WI38 (cell line): ENCODE results near the gene C1orf50.
"Not testable (repeated sequence)": the region's sequence is repeated elsewhere in the genome, so short reads cannot be mapped to it uniquely, and the experiment has no call there.

Source experiments
- H3K4me3 ChIP-seq: 2 replicates; pipeline ENCODE4 v1.5.1; 2011; ENCODE audit warnings: low read depth, mild to moderate bottlenecking, control low read depth, low read length
- TF ChIP-seq, protein P1 (sequence below): IDR thresholded peaks from 2 replicates; pipeline ENCODE4 v1.5.1; 2012; ENCODE audit warnings: low read depth, mild to moderate bottlenecking, control low read depth, low read length

Gene C1orf50

DNA sequence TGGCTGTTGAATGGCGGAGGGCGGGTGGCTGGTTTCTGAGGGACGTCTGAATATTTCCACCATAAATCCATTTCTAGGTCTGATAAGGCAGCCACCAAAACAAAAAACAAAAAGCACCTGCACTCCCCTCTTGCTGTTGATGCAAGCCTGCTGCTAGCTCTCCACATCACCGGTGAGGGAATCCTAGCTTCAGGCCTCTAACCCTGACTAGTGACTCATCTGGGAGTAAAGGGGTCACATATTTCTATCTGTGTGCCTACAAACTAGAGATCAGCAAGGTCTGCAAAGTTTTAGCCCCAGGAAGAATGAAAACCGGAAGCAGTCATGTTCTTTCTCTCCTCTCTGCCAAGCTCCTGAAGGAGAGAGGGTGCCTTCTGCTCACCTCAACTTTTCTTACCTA is 39.5 kb downstream of the C1orf50 start:
- TF ChIP-seq, protein P1, sequence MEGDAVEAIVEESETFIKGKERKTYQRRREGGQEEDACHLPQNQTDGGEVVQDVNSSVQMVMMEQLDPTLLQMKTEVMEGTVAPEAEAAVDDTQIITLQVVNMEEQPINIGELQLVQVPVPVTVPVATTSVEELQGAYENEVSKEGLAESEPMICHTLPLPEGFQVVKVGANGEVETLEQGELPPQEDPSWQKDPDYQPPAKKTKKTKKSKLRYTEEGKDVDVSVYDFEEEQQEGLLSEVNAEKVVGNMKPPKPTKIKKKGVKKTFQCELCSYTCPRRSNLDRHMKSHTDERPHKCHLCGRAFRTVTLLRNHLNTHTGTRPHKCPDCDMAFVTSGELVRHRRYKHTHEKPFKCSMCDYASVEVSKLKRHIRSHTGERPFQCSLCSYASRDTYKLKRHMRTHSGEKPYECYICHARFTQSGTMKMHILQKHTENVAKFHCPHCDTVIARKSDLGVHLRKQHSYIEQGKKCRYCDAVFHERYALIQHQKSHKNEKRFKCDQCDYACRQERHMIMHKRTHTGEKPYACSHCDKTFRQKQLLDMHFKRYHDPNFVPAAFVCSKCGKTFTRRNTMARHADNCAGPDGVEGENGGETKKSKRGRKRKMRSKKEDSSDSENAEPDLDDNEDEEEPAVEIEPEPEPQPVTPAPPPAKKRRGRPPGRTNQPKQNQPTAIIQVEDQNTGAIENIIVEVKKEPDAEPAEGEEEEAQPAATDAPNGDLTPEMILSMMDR: no peak
- H3K4me3 ChIP-seq: no peak overlapping the region

DNA sequence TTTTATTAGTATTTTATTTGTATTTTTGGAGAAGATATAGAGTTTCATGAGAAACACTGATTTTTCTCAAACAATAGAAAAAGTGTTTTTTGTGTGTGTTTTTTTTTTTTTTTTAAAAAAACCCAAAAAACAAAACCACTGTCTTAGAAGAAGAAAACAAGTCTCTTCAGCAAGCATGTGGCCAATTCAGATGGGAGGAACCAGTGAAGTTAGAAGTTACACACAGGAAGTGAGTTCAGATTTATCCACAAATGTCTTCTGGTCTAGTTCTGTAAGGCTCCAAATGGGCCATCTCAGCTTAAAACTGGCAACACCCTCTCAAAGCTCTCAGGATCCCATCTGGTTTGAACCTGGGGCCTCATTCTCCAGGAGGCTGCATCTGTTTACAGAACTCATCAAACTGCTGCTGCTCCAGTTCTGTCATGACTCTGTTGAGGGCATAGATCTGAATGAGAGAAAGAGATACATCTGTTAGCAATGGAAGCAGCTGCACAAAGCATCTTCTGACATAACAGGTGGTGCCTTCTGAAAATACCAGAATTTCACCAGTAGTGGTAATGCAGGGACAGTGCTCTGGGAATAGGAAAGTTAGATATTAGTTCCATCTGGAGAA is 40.1 kb downstream of the C1orf50 start:
- H3K4me3 ChIP-seq: no peak overlapping the region
- TF ChIP-seq, protein P1: no peak

DNA sequence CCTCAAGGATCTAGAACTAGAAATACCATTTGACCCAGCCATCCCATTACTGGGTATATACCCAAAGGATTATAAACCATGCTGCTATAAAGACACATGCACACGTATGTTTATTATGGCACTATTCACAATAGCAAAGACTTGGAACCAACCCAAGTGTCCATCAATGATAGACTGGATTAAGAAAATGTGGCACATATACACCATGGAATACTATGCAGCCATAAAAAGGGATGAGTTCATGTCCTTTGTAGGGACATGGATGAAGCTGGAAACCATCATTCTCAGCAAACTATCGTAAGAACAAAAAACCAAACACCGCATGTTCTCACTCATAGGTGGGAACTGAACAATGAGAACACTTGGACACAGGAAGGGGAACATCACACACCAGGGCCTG is 47.8 kb downstream of the C1orf50 start:
- not testable (repeated sequence) for H3K4me3 ChIP-seq

DNA sequence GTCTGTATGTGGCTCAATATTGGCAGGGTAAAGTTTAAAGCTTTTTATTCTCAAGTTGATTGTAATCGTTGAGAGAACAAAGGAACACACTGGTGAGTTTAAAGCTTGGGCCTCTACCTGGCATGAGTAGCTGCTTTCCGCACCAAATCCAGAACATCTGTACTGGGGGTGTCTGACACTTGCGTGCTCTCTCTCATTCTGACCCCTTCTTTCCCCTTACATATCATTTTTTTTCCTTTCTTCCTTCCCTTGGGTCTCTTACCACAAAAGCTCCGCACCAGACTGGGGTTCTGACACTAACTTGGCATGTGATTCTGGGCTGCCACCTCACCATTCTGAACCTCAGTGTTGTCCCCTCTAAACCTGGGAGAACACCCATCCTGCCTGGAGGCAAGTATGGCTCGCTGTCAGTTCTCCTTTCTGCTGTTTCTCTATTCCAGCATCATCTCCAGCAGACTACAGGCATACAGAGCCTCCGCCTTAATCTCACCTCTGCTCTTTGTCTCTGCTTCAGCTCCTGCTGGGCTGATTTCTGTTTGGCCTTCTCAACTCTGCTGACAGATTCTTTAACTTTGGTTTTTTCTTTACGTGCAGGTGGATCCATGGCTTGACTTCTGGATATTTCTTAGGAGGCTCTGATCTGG is 49.0 kb downstream of the C1orf50 start:
- TF ChIP-seq, protein P1: no peak
- peak overlapping the region; percentile 66 for H3K4me3 ChIP-seq

DNA sequence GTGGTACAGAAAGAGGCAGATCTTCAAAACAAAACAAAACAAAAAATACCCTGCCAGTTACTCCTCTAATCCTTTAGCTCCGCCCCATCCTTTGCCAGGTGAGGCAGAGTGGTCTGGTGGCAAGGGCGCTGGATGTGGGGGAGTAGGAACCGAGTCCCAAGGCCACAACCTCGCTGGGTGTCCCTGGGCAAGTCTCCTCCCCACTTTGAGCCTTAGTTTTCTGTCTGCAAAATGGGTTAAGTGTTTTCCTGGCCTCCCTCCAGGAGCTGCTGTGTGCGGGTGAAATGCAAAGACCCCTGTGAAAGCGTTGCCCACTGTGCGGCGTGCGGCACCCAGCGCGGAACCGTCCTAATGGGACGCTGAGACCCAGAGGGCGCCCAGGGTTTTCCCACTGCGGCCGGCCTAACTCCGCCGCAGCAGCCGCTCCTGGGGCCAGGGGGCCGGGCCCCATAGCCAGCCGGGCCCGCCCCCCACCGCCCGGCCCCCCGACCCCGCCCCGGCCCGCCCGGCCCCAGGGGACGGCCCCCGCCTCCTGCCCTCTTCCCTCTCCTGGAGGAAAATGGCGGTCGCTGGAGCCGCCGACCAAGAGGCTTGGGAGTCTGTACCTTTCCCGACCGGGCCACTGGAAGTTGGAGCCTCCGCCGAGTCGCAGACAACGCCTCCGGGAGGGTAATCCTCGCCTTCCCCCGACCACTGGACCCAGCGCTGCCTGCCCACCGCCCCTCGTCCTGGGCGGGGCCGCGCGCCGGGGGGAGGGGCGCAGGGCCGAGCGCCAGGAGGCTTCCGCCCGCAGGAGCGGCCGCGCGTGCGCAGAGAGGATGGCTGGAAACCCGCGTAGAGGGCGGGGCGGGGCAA is 49.8 kb downstream of the C1orf50 start, which contains the start of the genes ERMAP and SVBP:
TSS of gene ERMAP (plus strand) at position 538 of the 855 bp plus-strand sequence. CDS start 13,327 bp downstream, outside the sequence.
TSS of gene SVBP (minus strand) at position 813 of the 855 bp plus-strand sequence. CDS start 853 bp downstream, outside the sequence.
- TF ChIP-seq, protein P1: no peak
- H3K4me3 ChIP-seq: peak within 1 kb of the TSS; percentile 66

DNA sequence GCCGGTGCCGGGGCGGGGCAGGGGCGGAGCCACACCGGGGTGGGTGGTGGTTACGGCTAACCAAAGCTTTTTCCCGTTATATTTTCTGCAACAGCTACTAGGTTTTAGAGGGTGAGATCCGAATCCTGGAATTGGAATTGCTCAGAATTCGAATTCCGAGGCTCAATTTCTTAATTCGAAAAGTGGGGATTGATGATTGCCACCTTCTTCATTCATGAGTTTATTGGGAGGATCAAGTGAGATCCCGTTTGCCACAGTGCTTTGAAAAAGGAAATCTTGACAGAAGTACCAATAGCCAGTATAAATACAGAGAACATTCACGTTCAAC is 50.4 kb downstream of the C1orf50 start:
- H3K4me3 ChIP-seq: peak overlapping the region; percentile 66
- TF ChIP-seq, protein P1: no peak

DNA sequence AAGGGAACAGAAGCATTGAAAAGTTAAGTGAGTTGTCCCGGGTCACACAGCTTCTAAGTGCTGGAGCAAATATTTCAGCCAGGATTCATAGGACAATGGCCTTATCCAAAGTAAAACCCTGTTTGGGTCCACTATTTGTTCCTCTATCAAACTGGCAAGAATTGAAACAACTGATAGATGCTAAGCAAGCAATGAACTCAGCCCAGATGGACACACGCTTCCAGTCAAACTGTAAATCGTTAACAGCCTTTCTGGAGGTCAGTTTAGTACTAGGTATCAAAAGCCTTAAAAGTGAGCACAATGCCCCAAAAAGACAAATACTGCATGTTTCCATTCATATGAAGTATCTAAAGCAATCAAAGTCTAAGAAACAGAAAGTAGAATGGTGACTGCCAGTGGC is 50.9 kb downstream of the C1orf50 start:
- H3K4me3 ChIP-seq: peak overlapping the region; percentile 66
- TF ChIP-seq, protein P1: no peak
